Neural progenitor cell (in vitro differentiated cells): Measurements from ENCODE around the gene ARHGAP15.

ENCODE experiments used
- EZH2 ChIP-seq: fragments of 200-600 bp; sonication (generic); IDR thresholded peaks from 2 replicates; pipeline ENCODE4 v1.6.1; 2017; ENCODE audit warnings: antibody characterized with exemption, mild to moderate bottlenecking, moderate library complexity
- TF ChIP-seq, protein P1 (sequence below): fragments of 200-600 bp; sonication (generic); IDR thresholded peaks from 2 replicates; pipeline ENCODE4 v1.5.1; 2017; ENCODE audit warnings: antibody characterized with exemption, mild to moderate bottlenecking

DNA sequence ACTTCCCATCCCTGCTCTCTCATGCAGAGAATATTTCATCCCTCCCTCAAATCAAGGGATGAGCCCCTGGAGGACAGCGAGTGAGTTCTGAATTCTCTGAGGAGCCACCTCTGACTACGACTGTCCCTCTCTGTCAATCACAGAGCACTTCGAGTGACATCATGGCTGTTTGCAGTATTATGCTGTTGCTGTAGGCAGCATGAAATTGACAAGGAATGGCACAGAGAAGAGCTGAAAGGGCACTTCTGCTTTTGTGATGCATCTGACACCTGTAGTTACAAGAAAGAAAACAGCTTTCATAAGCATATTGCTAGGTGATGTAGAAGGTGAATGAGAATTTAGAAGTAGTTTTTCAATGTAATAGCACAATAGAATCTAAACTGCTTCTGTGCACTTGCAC lies 166.9 kb downstream of the ARHGAP15 start:
- TF ChIP-seq, protein P1, sequence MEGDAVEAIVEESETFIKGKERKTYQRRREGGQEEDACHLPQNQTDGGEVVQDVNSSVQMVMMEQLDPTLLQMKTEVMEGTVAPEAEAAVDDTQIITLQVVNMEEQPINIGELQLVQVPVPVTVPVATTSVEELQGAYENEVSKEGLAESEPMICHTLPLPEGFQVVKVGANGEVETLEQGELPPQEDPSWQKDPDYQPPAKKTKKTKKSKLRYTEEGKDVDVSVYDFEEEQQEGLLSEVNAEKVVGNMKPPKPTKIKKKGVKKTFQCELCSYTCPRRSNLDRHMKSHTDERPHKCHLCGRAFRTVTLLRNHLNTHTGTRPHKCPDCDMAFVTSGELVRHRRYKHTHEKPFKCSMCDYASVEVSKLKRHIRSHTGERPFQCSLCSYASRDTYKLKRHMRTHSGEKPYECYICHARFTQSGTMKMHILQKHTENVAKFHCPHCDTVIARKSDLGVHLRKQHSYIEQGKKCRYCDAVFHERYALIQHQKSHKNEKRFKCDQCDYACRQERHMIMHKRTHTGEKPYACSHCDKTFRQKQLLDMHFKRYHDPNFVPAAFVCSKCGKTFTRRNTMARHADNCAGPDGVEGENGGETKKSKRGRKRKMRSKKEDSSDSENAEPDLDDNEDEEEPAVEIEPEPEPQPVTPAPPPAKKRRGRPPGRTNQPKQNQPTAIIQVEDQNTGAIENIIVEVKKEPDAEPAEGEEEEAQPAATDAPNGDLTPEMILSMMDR, result no peak
- no peak for TF ChIP-seq EZH2
